ENCODE data around the gene PCSK5. TPM values are rescaled to one million over a fixed set of nuclear protein-coding genes. Genes with fewer than 3 reads are reported as not detected.
A peak's percentile ranks its signal among the peaks of the same experiment; 100 is the strongest.

PCSK5 gene
- total and polyA plus RNA-seq, 7 experiments from 2014 or later: 5.2 to 35.0 (median 19.1) TPM

GRCh38 chr9:76403352-76403751 lies 512.9 kb downstream of the PCSK5 start:
- Histone ChIP-seq H3K27me3 (ENCODE audit: control insufficient read depth in 2 of 2, insufficient read depth in 2 of 2, low read length in 2 of 2) (no peaks in the 10 kb centered on the region), H3K9me3 (ENCODE audit: control insufficient read depth in 2 of 3, low read length in 3 of 3) (no peaks in the 10 kb centered on the region), H3K4me3 (ENCODE audit: low read length) (peak overlapping the region; percentile 48), H3K36me3 (ENCODE audit: control insufficient read depth in 2 of 3, insufficient read depth in 3 of 3, low read length in 3 of 3) (no peaks in the 10 kb centered on the region), H3K27ac (ENCODE audit: low read depth, low read length) (peak overlapping the region; percentile 32), H3K4me1 (ENCODE audit: control insufficient read depth in 2 of 2, insufficient read depth in 2 of 2, low read length in 2 of 2) (peaks cover 0 to 8% of the 10 kb centered on the region in 2 donors)
- POLR2A ChIA-PET: interaction anchor here (1.0 kb wide), 1 partner anchor 9 kb away, joined by 4 read pairs; the partner anchor contains the start of gene RFK
- peak overlapping the region; percentile 67 to 92 (median 77) for H3K27ac Mint-ChIP-seq
- DNase-seq (peak in 7 of 9 donors; percentile 39 to 64 (median 51)), ATAC-seq (peak; percentile 94)
- CTCF ChIA-PET: interaction anchor here (0.7 kb wide), 1 partner anchor 1226 kb away, joined by 3 read pairs; no protein-coding TSS in a partner anchor
- peak overlapping the region; percentile 48 to 82 (median 70) for H3K4me3 Mint-ChIP-seq
- peaks cover 6 to 35% (median 9%) of the 10 kb centered on the region in 7 donors for H3K4me1 Mint-ChIP-seq
- intact Hi-C loops (cut with micrococcal nuclease): loop anchor here (1.0 to 5.0 kb wide), 8 partner anchors 9 to 1859 kb away; partner anchors contain the start of genes RFK (in 2 of the 2) and GCNT1 (in 1 of the 2)
- H3K36me3 Mint-ChIP-seq: no peaks in the 10 kb centered on the region
- no peaks in the 10 kb centered on the region for H3K9me3 Mint-ChIP-seq
- H3K27me3 Mint-ChIP-seq: no peaks in the 10 kb centered on the region

GRCh38 chr9:76404401-76404800 lies 513.9 kb downstream of the PCSK5 start:
- Mint-ChIP-seq H3K27ac (peak overlapping the region in 1 of 9 donors; percentile 58), H3K27me3 (no peaks in the 10 kb centered on the region), H3K9me3 (no peaks in the 10 kb centered on the region), H3K4me3 (no peak overlapping the region), H3K36me3 (no peaks in the 10 kb centered on the region), H3K4me1 (peaks cover 6 to 39% (median 9%) of the 10 kb centered on the region in 7 donors)
- CTCF ChIA-PET: interaction anchor here (0.5 to 1.3 kb wide), 6 partner anchors 11 to 745 kb away, joined by 3 to 7 read pairs (median 4); partner anchors contain the start of gene RFK
- POLR2A ChIA-PET: interaction anchor here (0.6 to 1.0 kb wide), 3 partner anchors 10 to 33 kb away, joined by 3 to 4 read pairs (median 3); partner anchors contain the start of gene RFK
- Histone ChIP-seq H3K9me3 (ENCODE audit: control insufficient read depth in 2 of 3, low read length in 3 of 3) (no peaks in the 10 kb centered on the region), H3K36me3 (ENCODE audit: control insufficient read depth in 2 of 3, insufficient read depth in 3 of 3, low read length in 3 of 3) (no peaks in the 10 kb centered on the region), H3K27ac (ENCODE audit: low read depth, low read length) (no peak overlapping the region), H3K27me3 (ENCODE audit: control insufficient read depth in 2 of 2, insufficient read depth in 2 of 2, low read length in 2 of 2) (no peaks in the 10 kb centered on the region), H3K4me3 (ENCODE audit: low read length) (no peak overlapping the region), H3K4me1 (ENCODE audit: control insufficient read depth in 2 of 2, insufficient read depth in 2 of 2, low read length in 2 of 2) (peaks cover 0 to 8% of the 10 kb centered on the region in 2 donors)
- intact Hi-C loops (cut with micrococcal nuclease): loop anchor here in 1 of 2 donors (5.0 kb wide), 1 partner anchor 1858 kb away; no protein-coding TSS in a partner anchor
- no peak for ATAC-seq
- DNase-seq: no peak

GRCh38 chr9:76405340-76405739 lies 514.9 kb downstream of the PCSK5 start:
- Mint-ChIP-seq H3K9me3 (no peaks in the 10 kb centered on the region), H3K4me3 (no peak overlapping the region), H3K36me3 (no peaks in the 10 kb centered on the region), H3K4me1 (peaks cover 6 to 33% (median 9%) of the 10 kb centered on the region in 7 donors), H3K27ac (peak overlapping the region in 1 of 9 donors; percentile 72), H3K27me3 (no peaks in the 10 kb centered on the region)
- Histone ChIP-seq H3K4me1 (ENCODE audit: control insufficient read depth in 2 of 2, insufficient read depth in 2 of 2, low read length in 2 of 2) (peaks cover 0 to 8% of the 10 kb centered on the region in 2 donors), H3K36me3 (ENCODE audit: control insufficient read depth in 2 of 3, insufficient read depth in 3 of 3, low read length in 3 of 3) (no peaks in the 10 kb centered on the region), H3K27me3 (ENCODE audit: control insufficient read depth in 2 of 2, insufficient read depth in 2 of 2, low read length in 2 of 2) (no peaks in the 10 kb centered on the region), H3K4me3 (ENCODE audit: low read length) (no peak overlapping the region), H3K9me3 (ENCODE audit: control insufficient read depth in 2 of 3, low read length in 3 of 3) (no peaks in the 10 kb centered on the region), H3K27ac (ENCODE audit: low read depth, low read length) (no peak overlapping the region)
- CTCF ChIA-PET: interaction anchor here (0.6 to 1.4 kb wide), 3 partner anchors 41 to 744 kb away, joined by 3 to 6 read pairs (median 3); no protein-coding TSS in a partner anchor
- ATAC-seq: no peak
- DNase-seq: no peak
- intact Hi-C loops (cut with micrococcal nuclease): no loop called here
- POLR2A ChIA-PET: no interaction called here

- H3K4me3 ChIP-seq (ENCODE audit: low read length): no peak overlapping the region
- no peaks in the 10 kb centered on the region for H3K9me3 Mint-ChIP-seq
- H3K36me3 Mint-ChIP-seq: no peaks in the 10 kb centered on the region
- no peak overlapping the region for H3K27ac ChIP-seq (ENCODE audit: low read depth, low read length)
- peaks cover 6 to 28% (median 9%) of the 10 kb centered on the region in 7 donors for H3K4me1 Mint-ChIP-seq
- no peaks in the 10 kb centered on the region for H3K27me3 ChIP-seq (ENCODE audit: control insufficient read depth in 2 of 2, insufficient read depth in 2 of 2, low read length in 2 of 2)
- intact Hi-C loops (cut with micrococcal nuclease): no loop called here
- DNase-seq: no peak
- H3K9me3 ChIP-seq (ENCODE audit: control insufficient read depth in 2 of 3, low read length in 3 of 3): no peaks in the 10 kb centered on the region
- no peak overlapping the region for H3K4me3 Mint-ChIP-seq
- no peak overlapping the region for H3K27ac Mint-ChIP-seq
- POLR2A ChIA-PET: no interaction called here
- H3K4me1 ChIP-seq (ENCODE audit: control insufficient read depth in 2 of 2, insufficient read depth in 2 of 2, low read length in 2 of 2): peaks cover 0 to 8% of the 10 kb centered on the region in 2 donors
- CTCF ChIA-PET: interaction anchor here (1.4 kb wide), 1 partner anchor 75 kb away, joined by 3 read pairs; no protein-coding TSS in a partner anchor
- H3K27me3 Mint-ChIP-seq: no peaks in the 10 kb centered on the region
- ATAC-seq: no peak
- no peaks in the 10 kb centered on the region for H3K36me3 ChIP-seq (ENCODE audit: control insufficient read depth in 2 of 3, insufficient read depth in 3 of 3, low read length in 3 of 3)
Observed at GRCh38 chr9:76405868-76406267, 515.4 kb downstream of the PCSK5 start.

Data from naive thymus-derived CD4-positive, alpha-beta T cell (primary cell).